ENCODE data around the gene CATSPERZ.

GRCh38 chr11:64347193-64347867, 47.2 kb downstream of the CATSPERZ start:
- TF ChIP-seq CTCF (IDR thresholded peaks at IDR 0.05) (no peak), POLR2A (IDR thresholded peaks at IDR 0.05) (no peak), EP300 (IDR thresholded peaks at IDR 0.05) (no peak)

Measured in ovary (tissue), 3 donors.